Tibial artery (tissue), 4 donors: ENCODE results near the gene ROCK2.

Experiments used
- DNase-seq, 2 donors: peaks; one replicate each; pipeline ENCODE4 v3.0.0-alpha.2; 2019
- H3K27ac ChIP-seq, 2 donors: fragments of 200-600 bp; sonication (generic) in 1 of 2; 1 replicate in 1 of 2; 2 replicates in 1 of 2; pipeline ENCODE4 v1.5.1; 2018 to 2019; ENCODE audit warnings: mild to moderate bottlenecking in 1 of 2
- H3K27me3 ChIP-seq, 2 donors: fragments of 200-600 bp; sonication (generic) in 1 of 2; one replicate each; pipeline versions ENCODE4 v1.5.1 to v1.6.0; 2016 to 2019
- H3K36me3 ChIP-seq, 3 donors: fragments of 200-600 bp; sonication (generic) in 2 of 3; one replicate each; pipeline ENCODE4 v1.5.1; 2016 to 2019; ENCODE audit warnings: mild to moderate bottlenecking in 2 of 3
- H3K4me1 ChIP-seq, 4 donors: fragments of 200-600 bp; sonication (generic) in 2 of 4; 1 replicate in 3 of 4; 2 replicates in 1 of 4; pipeline ENCODE4 v1.5.1; 2016 to 2019
- H3K4me3 ChIP-seq, 2 donors: fragments of 200-600 bp; sonication (generic) in 1 of 2; 1 replicate in 1 of 2; 2 replicates in 1 of 2; pipeline ENCODE4 v1.5.1; 2018 to 2019; ENCODE audit warnings: mild to moderate bottlenecking in 2 of 2
- H3K9me3 ChIP-seq, 3 donors: fragments of 200-600 bp; sonication (generic) in 1 of 3; one replicate each; pipeline ENCODE4 v1.5.1; 2016 to 2019
- CTCF ChIP-seq, 2 experiments: fragments of 200-600 bp in 1 of 2; fragments of 450-650 bp in 1 of 2; IDR thresholded peaks; one replicate each; pipeline ENCODE4 v1.5.1; 2017 to 2019; ENCODE audit warnings: antibody characterized with exemption in 2 of 2, mild to moderate bottlenecking in 1 of 2, moderate library complexity in 1 of 2
- intact Hi-C: fragments of 100-400 bp; cut with DNase I; formaldehyde crosslinking; loops from one replicate; pipeline ENCODE4 v1.15.0; 2023; ENCODE audit warnings: low total_unique reads

ROCK2 gene

GRCh38 chr2:11298592-11298991, 45.8 kb downstream of the ROCK2 start:
- Histone ChIP-seq H3K9me3 (no peaks in the 10 kb centered on the region), H3K4me1 (peaks cover 0 to 55% (median 8%) of the 10 kb centered on the region in 4 donors), H3K27me3 (no peaks in the 10 kb centered on the region), H3K27ac (no peak overlapping the region), H3K4me3 (no peak overlapping the region), H3K36me3 (no peaks in the 10 kb centered on the region)
- no peak for DNase-seq
- TF ChIP-seq CTCF (IDR thresholded peaks at IDR 0.05), result no peak
- intact Hi-C loops, result no loop called here

- intact Hi-C loops, result no loop called here
- peaks cover 0 to 65% (median 10%) of the 10 kb centered on the region in 4 donors for H3K4me1 ChIP-seq
- no peak overlapping the region for H3K4me3 ChIP-seq
- no peaks in the 10 kb centered on the region for H3K27me3 ChIP-seq
- DNase-seq, result no peak
- H3K27ac ChIP-seq, result no peak overlapping the region
- no peak for TF ChIP-seq CTCF (IDR thresholded peaks at IDR 0.05)
- no peaks in the 10 kb centered on the region for H3K36me3 ChIP-seq
- H3K9me3 ChIP-seq, result no peaks in the 10 kb centered on the region
Observed at GRCh38 chr2:11296401-11296800, 48.0 kb downstream of the ROCK2 start.

- Histone ChIP-seq H3K27ac (no peak overlapping the region), H3K27me3 (no peaks in the 10 kb centered on the region), H3K4me1 (peaks cover 0 to 91% (median 10%) of the 10 kb centered on the region in 4 donors), H3K4me3 (no peak overlapping the region), H3K36me3 (no peaks in the 10 kb centered on the region), H3K9me3 (no peaks in the 10 kb centered on the region)
- TF ChIP-seq CTCF (IDR thresholded peaks at IDR 0.05), result no peak
- intact Hi-C loops, result no loop called here
- DNase-seq, result no peak
Observed at GRCh38 chr2:11292464-11293255, 51.8 kb downstream of the ROCK2 start.

- peaks cover 0 to 3% (median 0%) of the 10 kb centered on the region in 3 donors for H3K36me3 ChIP-seq
- TF ChIP-seq CTCF (IDR thresholded peaks at IDR 0.05), result no peak
- H3K27me3 ChIP-seq, result no peaks in the 10 kb centered on the region
- H3K27ac ChIP-seq, result no peak overlapping the region
- no peak overlapping the region for H3K4me3 ChIP-seq
- peaks cover 0 to 88% (median 9%) of the 10 kb centered on the region in 4 donors for H3K4me1 ChIP-seq
- DNase-seq, result no peak
- H3K9me3 ChIP-seq, result no peaks in the 10 kb centered on the region
- intact Hi-C loops, result no loop called here
Observed at GRCh38 chr2:11290713-11291112, 53.7 kb downstream of the ROCK2 start.

GRCh38 chr2:11290211-11290610, 54.2 kb downstream of the ROCK2 start:
- intact Hi-C loops, result no loop called here
- no peaks in the 10 kb centered on the region for H3K27me3 ChIP-seq
- peaks cover 0 to 83% (median 7%) of the 10 kb centered on the region in 4 donors for H3K4me1 ChIP-seq
- no peak for TF ChIP-seq CTCF (IDR thresholded peaks at IDR 0.05)
- H3K27ac ChIP-seq, result no peak overlapping the region
- no peak for DNase-seq
- H3K9me3 ChIP-seq, result no peaks in the 10 kb centered on the region
- no peak overlapping the region for H3K4me3 ChIP-seq
- peaks cover 0 to 8% (median 2%) of the 10 kb centered on the region in 3 donors for H3K36me3 ChIP-seq
